ENCODE measurements around the gene PPP6R3.
"Not testable (repeated sequence)": the region's sequence is repeated elsewhere in the genome, so short reads cannot be mapped to it uniquely, and the experiment has no call there.

DNA sequence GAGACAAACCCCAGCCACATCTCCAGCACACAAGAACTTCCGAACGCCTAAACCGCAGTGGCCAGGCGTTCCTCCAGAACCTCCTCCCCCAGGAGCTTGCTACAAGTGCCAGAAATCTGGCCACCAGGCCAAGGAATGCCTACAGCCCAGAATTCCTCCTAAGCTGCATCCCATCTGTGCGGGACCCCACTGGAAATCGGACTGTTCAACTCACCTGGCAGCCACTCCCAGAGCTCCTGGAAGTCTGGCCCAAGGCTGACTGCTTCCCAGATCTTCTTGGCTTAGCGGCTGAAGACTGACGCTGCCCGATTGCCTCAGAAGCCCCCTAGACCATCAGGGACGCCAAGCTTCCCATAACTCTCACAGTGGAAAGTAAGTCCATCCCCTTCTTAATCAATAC lies 175.3 kb downstream of the PPP6R3 start:
- TF ChIP-seq, protein P1, sequence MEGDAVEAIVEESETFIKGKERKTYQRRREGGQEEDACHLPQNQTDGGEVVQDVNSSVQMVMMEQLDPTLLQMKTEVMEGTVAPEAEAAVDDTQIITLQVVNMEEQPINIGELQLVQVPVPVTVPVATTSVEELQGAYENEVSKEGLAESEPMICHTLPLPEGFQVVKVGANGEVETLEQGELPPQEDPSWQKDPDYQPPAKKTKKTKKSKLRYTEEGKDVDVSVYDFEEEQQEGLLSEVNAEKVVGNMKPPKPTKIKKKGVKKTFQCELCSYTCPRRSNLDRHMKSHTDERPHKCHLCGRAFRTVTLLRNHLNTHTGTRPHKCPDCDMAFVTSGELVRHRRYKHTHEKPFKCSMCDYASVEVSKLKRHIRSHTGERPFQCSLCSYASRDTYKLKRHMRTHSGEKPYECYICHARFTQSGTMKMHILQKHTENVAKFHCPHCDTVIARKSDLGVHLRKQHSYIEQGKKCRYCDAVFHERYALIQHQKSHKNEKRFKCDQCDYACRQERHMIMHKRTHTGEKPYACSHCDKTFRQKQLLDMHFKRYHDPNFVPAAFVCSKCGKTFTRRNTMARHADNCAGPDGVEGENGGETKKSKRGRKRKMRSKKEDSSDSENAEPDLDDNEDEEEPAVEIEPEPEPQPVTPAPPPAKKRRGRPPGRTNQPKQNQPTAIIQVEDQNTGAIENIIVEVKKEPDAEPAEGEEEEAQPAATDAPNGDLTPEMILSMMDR (IDR thresholded peaks at IDR 0.05) = not testable (repeated sequence)
- not testable (repeated sequence) for TF ChIP-seq POLR2A (IDR thresholded peaks at IDR 0.05)

All from thyroid gland (tissue), 4 donors.